B cell (primary cell): ENCODE results near the gene PRICKLE2. TPM values are rescaled to one million over a fixed set of nuclear protein-coding genes. Genes with fewer than 3 reads are reported as not detected.

Experiments
- ATAC-seq: fragments of 200-7000 bp; cut with Tn5 transposase; one replicate; pipeline ENCODE4 v1.10.0; 2021; ENCODE audit warnings: low read depth, mild to moderate bottlenecking, moderate number of reproducible peaks, moderate library complexity
- CTCF ChIA-PET: fragments of 350-600 bp; sonication (Branson Sonifier 250); formaldehyde crosslinking; loops from one replicate; lab custom pipeline; 2021; ENCODE audit warnings: antibody characterized with exemption, inconsistent platforms; lab: Charles Lee
- POLR2A ChIA-PET: fragments of 350-600 bp; sonication (Branson Sonifier 250); formaldehyde crosslinking; loops from one replicate; lab custom pipeline; 2021; ENCODE audit warnings: antibody characterized with exemption; lab: Charles Lee
- DNase-seq: peaks from one replicate; pipeline ENCODE4 v3.0.0; 2013
- H2AFZ ChIP-seq: 2 replicates; pipeline ENCODE4 v1.6.1; 2012; ENCODE audit warnings: mild to moderate bottlenecking, low read depth, low read length; ENCODE audit not compliant: insufficient read depth, poor library complexity, severe bottlenecking
- H3K27ac ChIP-seq, 2 donors: 1 replicate in 1 of 2; 2 replicates in 1 of 2; pipeline ENCODE4 v1.5.1; 2012 to 2013; ENCODE audit warnings: low read length in 2 of 2, mild to moderate bottlenecking in 2 of 2, moderate library complexity in 1 of 2
- H3K27me3 ChIP-seq, 4 experiments: fragments of 200-600 bp in 1 of 4; sonication (generic) in 1 of 4; replicated peaks in 1 of 4; 1 replicate in 2 of 4; 2 replicates in 2 of 4; pipeline versions ENCODE4 v1.6.1 to v1.7.0; 2013 to 2016; ENCODE audit warnings: low read length in 3 of 4, mild to moderate bottlenecking in 2 of 4, mixed read lengths in 1 of 4, moderate library complexity in 1 of 4; ENCODE audit not compliant: insufficient read depth in 4 of 4, control insufficient read depth in 3 of 4; ENCODE audit errors: control extremely low read depth in 1 of 4
- H3K36me3 ChIP-seq, 2 experiments: replicated peaks in 1 of 2; 1 replicate in 1 of 2; 2 replicates in 1 of 2; pipeline versions ENCODE4 v1.6.1 to v1.7.1; 2013; ENCODE audit warnings: low read length in 1 of 2; ENCODE audit not compliant: insufficient read depth in 2 of 2, control insufficient read depth in 1 of 2; ENCODE audit errors: control extremely low read depth in 1 of 2, extremely low read depth in 1 of 2
- H3K4me1 ChIP-seq, 2 donors: fragments of 200-600 bp in 1 of 2; sonication (generic) in 1 of 2; 1 replicate in 1 of 2; 2 replicates in 1 of 2; pipeline versions ENCODE4 v1.5.1 to v1.6.1; 2013 to 2017; ENCODE audit warnings: low read length in 2 of 2; ENCODE audit not compliant: control insufficient read depth in 2 of 2, insufficient read depth in 2 of 2
- H3K4me2 ChIP-seq: replicated peaks from 2 replicates; pipeline ENCODE3; 2012; ENCODE audit warnings: mild to moderate bottlenecking, low read depth, low read length; ENCODE audit not compliant: poor library complexity, severe bottlenecking
- H3K4me3 ChIP-seq, 5 experiments: fragments of 200-600 bp in 1 of 5; sonication (generic) in 1 of 5; 1 replicate in 3 of 5; 2 replicates in 2 of 5; pipeline versions ENCODE4 v1.5.1 to v1.7.0; 2011 to 2016; ENCODE audit warnings: low read length in 4 of 5, mild to moderate bottlenecking in 4 of 5, low read depth in 2 of 5, control low read depth in 1 of 5, moderate library complexity in 1 of 5; ENCODE audit not compliant: insufficient read depth in 1 of 5; ENCODE audit errors: control extremely low read depth in 1 of 5, extremely low read depth in 1 of 5
- H3K79me2 ChIP-seq: fragments of 200-600 bp; sonication (generic); one replicate; pipeline ENCODE4 v1.6.0; 2016; ENCODE audit warnings: low read length; ENCODE audit not compliant: control insufficient read depth, insufficient read depth
- H3K9ac ChIP-seq: fragments of 200-600 bp; sonication (generic); 2 replicates; pipeline ENCODE4 v1.6.1; 2017; ENCODE audit warnings: mild to moderate bottlenecking, low read length, moderate library complexity
- H3K9me3 ChIP-seq, 3 donors: one replicate each; pipeline versions ENCODE4 v1.6.1 to v1.7.1; 2013; ENCODE audit warnings: low read length in 2 of 3; ENCODE audit not compliant: control insufficient read depth in 2 of 3, insufficient read depth in 1 of 3; ENCODE audit errors: control extremely low read depth in 1 of 3
- H4K20me1 ChIP-seq: 2 replicates; pipeline ENCODE4 v1.6.0; 2012; ENCODE audit warnings: mild to moderate bottlenecking, low read length; ENCODE audit not compliant: insufficient read depth, control insufficient read depth, poor library complexity, severe bottlenecking
- H3K27ac Mint-ChIP-seq: one replicate; pipeline ENCODE4 v1.8.0; 2021; ENCODE audit warnings: mixed read lengths
- H3K27me3 Mint-ChIP-seq: one replicate; pipeline ENCODE4 v1.8.0; 2021; ENCODE audit warnings: mixed read lengths
- H3K4me1 Mint-ChIP-seq: one replicate; pipeline ENCODE4 v1.8.0; 2021; ENCODE audit warnings: mixed read lengths
- H3K4me3 Mint-ChIP-seq: one replicate; pipeline ENCODE4 v1.8.0; 2021; ENCODE audit warnings: mixed read lengths
- H3K9me3 Mint-ChIP-seq: one replicate; pipeline ENCODE4 v1.8.0; 2022; ENCODE audit warnings: mixed read lengths; ENCODE audit not compliant: insufficient read depth
- EZH2 ChIP-seq: IDR thresholded peaks from 2 replicates; pipeline ENCODE4 v1.6.1; 2012; ENCODE audit warnings: borderline replicate concordance, low read depth, mild to moderate bottlenecking, moderate library complexity, low read length; ENCODE audit not compliant: insufficient read depth, poor library complexity, severe bottlenecking
- WGBS: methylation state at CpG from one replicate; pipeline ENCODE4 v1.1.5; 2013; ENCODE audit warnings: missing lambda C conversion rate; ENCODE audit not compliant: insufficient coverage; 5-methylcytosine and 5-hydroxymethylcytosine counted together
- intact Hi-C: fragments of 100-400 bp; cut with micrococcal nuclease; formaldehyde crosslinking; loops from one replicate; pipeline ENCODE4 v1.10.0; 2022
- polyA plus RNA-seq: library from polyadenylated mRNA; depleted of rRNA; stranded (reverse); fragments of >200 nt; gene quantifications from 2 replicates; pipeline ENCODE4 v1.2.3, GENCODE V29; 2012
- total RNA-seq, 2 donors: library from RNA; stranded (reverse); fragments of 120-200 nt in 1 of 2; gene quantifications; 1 replicate in 1 of 2; 2 replicates in 1 of 2; pipeline versions ENCODE4 v1.2.3 to v1.2.4, GENCODE V29; 2013 to 2022
- TF ChIP-seq, protein P1 (sequence below): fragments of 200-600 bp; IDR thresholded peaks from one replicate; pipeline ENCODE4 v1.8.0; 2022; ENCODE audit warnings: antibody characterized with exemption, mild to moderate bottlenecking

PRICKLE2 gene
- total and polyA plus RNA-seq, 2 donors (not counting 1 experiment from before 2014, with no cell fraction given): 0.30 to 1.4 TPM

- no peaks in the 10 kb centered on the region for H3K9me3 ChIP-seq
- H3K9me3 Mint-ChIP-seq: no peaks in the 10 kb centered on the region
Measured at GRCh38 chr3:64152676-64153466, 72.4 kb downstream of the PRICKLE2 start.

GRCh38 chr3:64152086-64152485 is 73.2 kb downstream of the PRICKLE2 start:
- ATAC-seq (no peak), DNase-seq (no peak)
- 100% methylated on average over 1 of the region's 2 CpGs for WGBS
- Histone ChIP-seq H3K27ac (no peak overlapping the region), H3K9me3 (no peaks in the 10 kb centered on the region), H3K4me1 (no peaks in the 10 kb centered on the region), H4K20me1 (no peaks in the 10 kb centered on the region), H3K79me2 (no peaks in the 10 kb centered on the region), H3K27me3 (no peaks in the 10 kb centered on the region), H3K4me2 (no peak overlapping the region), H2AFZ (no peak overlapping the region), H3K4me3 (no peak overlapping the region), H3K9ac (no peak overlapping the region), H3K36me3 (no peaks in the 10 kb centered on the region)
- ChIA-PET POLR2A (no interaction called here), CTCF (no interaction called here)
- Mint-ChIP-seq H3K27me3 (no peaks in the 10 kb centered on the region), H3K27ac (no peak overlapping the region), H3K9me3 (no peaks in the 10 kb centered on the region), H3K4me3 (no peak overlapping the region), H3K4me1 (no peaks in the 10 kb centered on the region)
- TF ChIP-seq, protein P1, sequence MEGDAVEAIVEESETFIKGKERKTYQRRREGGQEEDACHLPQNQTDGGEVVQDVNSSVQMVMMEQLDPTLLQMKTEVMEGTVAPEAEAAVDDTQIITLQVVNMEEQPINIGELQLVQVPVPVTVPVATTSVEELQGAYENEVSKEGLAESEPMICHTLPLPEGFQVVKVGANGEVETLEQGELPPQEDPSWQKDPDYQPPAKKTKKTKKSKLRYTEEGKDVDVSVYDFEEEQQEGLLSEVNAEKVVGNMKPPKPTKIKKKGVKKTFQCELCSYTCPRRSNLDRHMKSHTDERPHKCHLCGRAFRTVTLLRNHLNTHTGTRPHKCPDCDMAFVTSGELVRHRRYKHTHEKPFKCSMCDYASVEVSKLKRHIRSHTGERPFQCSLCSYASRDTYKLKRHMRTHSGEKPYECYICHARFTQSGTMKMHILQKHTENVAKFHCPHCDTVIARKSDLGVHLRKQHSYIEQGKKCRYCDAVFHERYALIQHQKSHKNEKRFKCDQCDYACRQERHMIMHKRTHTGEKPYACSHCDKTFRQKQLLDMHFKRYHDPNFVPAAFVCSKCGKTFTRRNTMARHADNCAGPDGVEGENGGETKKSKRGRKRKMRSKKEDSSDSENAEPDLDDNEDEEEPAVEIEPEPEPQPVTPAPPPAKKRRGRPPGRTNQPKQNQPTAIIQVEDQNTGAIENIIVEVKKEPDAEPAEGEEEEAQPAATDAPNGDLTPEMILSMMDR: no peak
- no peak for TF ChIP-seq EZH2
- intact Hi-C loops: no loop called here

More at GRCh38 chr3:64152676-64153466, 72.4 kb downstream of the PRICKLE2 start:
- H3K9ac ChIP-seq: no peak overlapping the region
- 73% methylated on average over 5 of the region's 9 CpGs for WGBS
- H3K36me3 ChIP-seq: no peaks in the 10 kb centered on the region
- no peak overlapping the region for H3K4me2 ChIP-seq
- no peaks in the 10 kb centered on the region for H3K27me3 ChIP-seq
- H3K4me3 Mint-ChIP-seq: no peak overlapping the region
- H3K4me1 Mint-ChIP-seq: no peaks in the 10 kb centered on the region
- H3K27ac ChIP-seq: no peak overlapping the region
- TF ChIP-seq, protein P1: no peak
- no peak for TF ChIP-seq EZH2
- no peaks in the 10 kb centered on the region for H4K20me1 ChIP-seq
- CTCF ChIA-PET: no interaction called here
- no peaks in the 10 kb centered on the region for H3K4me1 ChIP-seq
- ATAC-seq: no peak
- POLR2A ChIA-PET: no interaction called here
- DNase-seq: no peak
- no peaks in the 10 kb centered on the region for H3K79me2 ChIP-seq
- H3K4me3 ChIP-seq: no peak overlapping the region
- H2AFZ ChIP-seq: no peak overlapping the region
- intact Hi-C loops: no loop called here
- H3K27ac Mint-ChIP-seq: no peak overlapping the region
- H3K27me3 Mint-ChIP-seq: no peaks in the 10 kb centered on the region
